ENCODE results near the gene STAU1. TPM values are rescaled to one million over a fixed set of nuclear protein-coding genes. Genes with fewer than 3 reads are reported as not detected.
"Not testable (repeated sequence)": the region's sequence is repeated elsewhere in the genome, so short reads cannot be mapped to it uniquely, and the experiment has no call there.

Gene STAU1
- total RNA-seq, 1 donor from 2014 or later: 71.1 TPM

DNA sequence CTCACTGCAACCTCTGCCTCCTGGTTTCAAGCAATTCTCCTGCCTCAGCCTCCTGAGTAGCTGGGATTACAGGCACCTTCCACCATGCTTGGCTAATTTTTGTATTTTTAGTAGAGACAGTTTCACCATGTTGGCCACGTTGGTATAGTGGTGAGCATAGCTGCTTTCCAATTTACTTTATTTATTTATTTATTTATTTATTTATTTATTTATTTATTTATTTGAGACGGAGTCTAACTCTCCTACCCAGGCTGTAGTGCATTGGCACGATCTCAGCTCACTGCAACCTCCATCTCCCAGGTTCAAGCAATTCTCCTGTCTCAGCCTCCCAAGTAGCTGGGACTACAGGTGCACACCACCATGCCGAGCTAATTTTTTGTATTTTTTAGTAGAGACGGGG lies 87.8 kb downstream of the STAU1 start:
- H3K4me3 Mint-ChIP-seq; H3K27me3 Mint-ChIP-seq (ENCODE audit: insufficient read depth); H3K9me3 Mint-ChIP-seq; DNase-seq (ENCODE audit: low spot score); intact Hi-C loops (cut with micrococcal nuclease); H3K27ac Mint-ChIP-seq: not testable (repeated sequence)
- Mint-ChIP-seq H3K4me1 (ENCODE audit: low read depth) (peaks cover 22% of the 10 kb centered on the region), H3K36me3 (ENCODE audit: low read depth) (peaks cover 54% of the 10 kb centered on the region)

- peaks cover 58% of the 10 kb centered on the region for H3K36me3 Mint-ChIP-seq (ENCODE audit: low read depth)
- H3K27ac Mint-ChIP-seq: no peak overlapping the region
- no peak for DNase-seq (ENCODE audit: low spot score)
- intact Hi-C loops (cut with micrococcal nuclease): no loop called here
- peaks cover 22% of the 10 kb centered on the region for H3K4me1 Mint-ChIP-seq (ENCODE audit: low read depth)
- H3K9me3 Mint-ChIP-seq: no peaks in the 10 kb centered on the region
- H3K27me3 Mint-ChIP-seq (ENCODE audit: insufficient read depth): no peaks in the 10 kb centered on the region
- no peak overlapping the region for H3K4me3 Mint-ChIP-seq
These were observed 89.1 kb downstream of the STAU1 start for GRCh38 chr20:49099011-49099410.

DNA sequence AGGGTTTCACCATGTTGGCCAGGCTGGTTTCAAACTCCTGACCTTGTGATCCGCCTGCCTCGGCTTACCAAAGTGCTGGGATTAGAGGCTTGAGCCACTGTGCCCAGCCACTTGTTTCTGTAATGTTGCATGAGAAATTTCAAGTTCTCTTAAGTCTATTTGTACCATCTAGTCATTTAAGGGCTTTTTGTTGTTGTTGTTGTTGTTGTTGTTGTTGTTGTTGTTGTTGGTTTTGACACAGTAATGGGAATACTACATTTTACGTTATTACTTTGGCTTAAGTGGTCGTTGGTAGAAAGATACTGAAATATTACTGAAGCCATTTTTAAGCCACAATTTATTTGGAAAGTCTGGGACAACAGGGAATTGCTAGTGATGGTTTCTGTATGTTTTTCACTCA lies 90.0 kb downstream of the STAU1 start:
- no peaks in the 10 kb centered on the region for H3K27me3 Mint-ChIP-seq (ENCODE audit: insufficient read depth)
- H3K4me3 Mint-ChIP-seq: no peak overlapping the region
- no peaks in the 10 kb centered on the region for H3K9me3 Mint-ChIP-seq
- DNase-seq (ENCODE audit: low spot score): no peak
- H3K27ac Mint-ChIP-seq: no peak overlapping the region
- intact Hi-C loops (cut with micrococcal nuclease): no loop called here
- peaks cover 52% of the 10 kb centered on the region for H3K36me3 Mint-ChIP-seq (ENCODE audit: low read depth)
- peaks cover 18% of the 10 kb centered on the region for H3K4me1 Mint-ChIP-seq (ENCODE audit: low read depth)

GRCh38 chr20:49097159-49097558 lies 91.0 kb downstream of the STAU1 start:
- DNase-seq (ENCODE audit: low spot score): no peak
- Mint-ChIP-seq H3K27me3 (ENCODE audit: insufficient read depth) (no peaks in the 10 kb centered on the region), H3K36me3 (ENCODE audit: low read depth) (peaks cover 50% of the 10 kb centered on the region), H3K4me3 (no peak overlapping the region), H3K27ac (no peak overlapping the region), H3K9me3 (no peaks in the 10 kb centered on the region), H3K4me1 (ENCODE audit: low read depth) (peaks cover 16% of the 10 kb centered on the region)
- intact Hi-C loops (cut with micrococcal nuclease): no loop called here

- H3K27ac Mint-ChIP-seq: no peak overlapping the region
- H3K36me3 Mint-ChIP-seq (ENCODE audit: low read depth): peaks cover 46% of the 10 kb centered on the region
- no peaks in the 10 kb centered on the region for H3K27me3 Mint-ChIP-seq (ENCODE audit: insufficient read depth)
- H3K9me3 Mint-ChIP-seq: no peaks in the 10 kb centered on the region
- H3K4me1 Mint-ChIP-seq (ENCODE audit: low read depth): peaks cover 13% of the 10 kb centered on the region
- intact Hi-C loops (cut with micrococcal nuclease): no loop called here
- DNase-seq (ENCODE audit: low spot score): no peak
- no peak overlapping the region for H3K4me3 Mint-ChIP-seq
These were observed 91.9 kb downstream of the STAU1 start for GRCh38 chr20:49096203-49096730.

DNA sequence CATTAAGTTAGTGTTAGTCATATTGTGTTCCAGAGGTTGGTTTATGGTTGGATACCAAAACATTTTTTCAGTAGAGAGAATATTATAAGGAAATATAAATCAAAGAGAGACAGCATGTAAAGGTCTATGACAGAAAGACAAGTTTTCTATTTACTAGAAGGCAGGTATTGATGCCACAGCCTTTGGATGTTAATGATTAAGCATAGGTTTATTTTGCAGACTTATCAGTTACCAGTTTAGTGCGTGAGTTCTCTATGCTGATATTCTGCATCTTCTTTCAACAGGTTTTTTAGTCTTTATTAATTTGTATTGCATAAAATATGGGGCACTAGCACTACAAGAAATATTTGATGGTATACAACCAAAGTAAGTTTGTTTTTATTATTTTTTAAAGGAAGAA lies 96.4 kb downstream of the STAU1 start:
- intact Hi-C loops (cut with micrococcal nuclease): no loop called here
- H3K27ac Mint-ChIP-seq: no peak overlapping the region
- no peak for DNase-seq (ENCODE audit: low spot score)
- H3K4me3 Mint-ChIP-seq: no peak overlapping the region
- H3K36me3 Mint-ChIP-seq (ENCODE audit: low read depth): peaks cover 53% of the 10 kb centered on the region
- H3K4me1 Mint-ChIP-seq (ENCODE audit: low read depth): no peaks in the 10 kb centered on the region
- no peaks in the 10 kb centered on the region for H3K9me3 Mint-ChIP-seq
- no peaks in the 10 kb centered on the region for H3K27me3 Mint-ChIP-seq (ENCODE audit: insufficient read depth)

GRCh38 chr20:49091104-49091503 lies 97.0 kb downstream of the STAU1 start:
- no peaks in the 10 kb centered on the region for H3K9me3 Mint-ChIP-seq
- H3K4me1 Mint-ChIP-seq (ENCODE audit: low read depth): no peaks in the 10 kb centered on the region
- H3K4me3 Mint-ChIP-seq: no peak overlapping the region
- intact Hi-C loops (cut with micrococcal nuclease): no loop called here
- H3K36me3 Mint-ChIP-seq (ENCODE audit: low read depth): peaks cover 51% of the 10 kb centered on the region
- H3K27ac Mint-ChIP-seq: no peak overlapping the region
- DNase-seq (ENCODE audit: low spot score): no peak
- no peaks in the 10 kb centered on the region for H3K27me3 Mint-ChIP-seq (ENCODE audit: insufficient read depth)

- H3K27me3 Mint-ChIP-seq (ENCODE audit: insufficient read depth); H3K4me3 Mint-ChIP-seq; DNase-seq (ENCODE audit: low spot score); H3K9me3 Mint-ChIP-seq; intact Hi-C loops (cut with micrococcal nuclease); H3K4me1 Mint-ChIP-seq (ENCODE audit: low read depth); H3K27ac Mint-ChIP-seq: not testable (repeated sequence)
- H3K36me3 Mint-ChIP-seq (ENCODE audit: low read depth): peaks cover 40% of the 10 kb centered on the region
These were observed 105.8 kb downstream of the STAU1 start for GRCh38 chr20:49082295-49082694.

DNA sequence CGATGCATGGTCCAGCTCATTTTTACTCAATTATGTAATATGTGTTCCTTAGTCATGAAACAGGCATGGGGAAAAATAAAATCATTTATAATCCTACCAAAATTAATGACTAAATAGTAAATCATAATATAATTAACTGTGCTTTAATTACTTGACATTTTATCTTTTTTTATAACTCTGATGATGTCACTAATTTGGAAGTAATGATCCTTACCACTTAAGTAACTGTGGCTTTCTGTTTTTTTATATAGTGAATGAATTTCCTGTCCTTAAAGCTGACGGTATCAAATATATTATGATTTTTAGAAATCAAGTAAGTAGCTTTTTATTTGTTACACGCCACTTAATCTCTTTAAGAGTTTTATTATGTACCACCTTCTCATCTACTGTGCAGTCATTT lies 109.8 kb downstream of the STAU1 start:
- DNase-seq (ENCODE audit: low spot score): no peak
- Mint-ChIP-seq H3K4me1 (ENCODE audit: low read depth) (peaks cover 6% of the 10 kb centered on the region), H3K4me3 (no peak overlapping the region), H3K36me3 (ENCODE audit: low read depth) (peaks cover 27% of the 10 kb centered on the region), H3K27me3 (ENCODE audit: insufficient read depth) (no peaks in the 10 kb centered on the region), H3K9me3 (no peaks in the 10 kb centered on the region), H3K27ac (no peak overlapping the region)
- intact Hi-C loops (cut with micrococcal nuclease): no loop called here

DNA sequence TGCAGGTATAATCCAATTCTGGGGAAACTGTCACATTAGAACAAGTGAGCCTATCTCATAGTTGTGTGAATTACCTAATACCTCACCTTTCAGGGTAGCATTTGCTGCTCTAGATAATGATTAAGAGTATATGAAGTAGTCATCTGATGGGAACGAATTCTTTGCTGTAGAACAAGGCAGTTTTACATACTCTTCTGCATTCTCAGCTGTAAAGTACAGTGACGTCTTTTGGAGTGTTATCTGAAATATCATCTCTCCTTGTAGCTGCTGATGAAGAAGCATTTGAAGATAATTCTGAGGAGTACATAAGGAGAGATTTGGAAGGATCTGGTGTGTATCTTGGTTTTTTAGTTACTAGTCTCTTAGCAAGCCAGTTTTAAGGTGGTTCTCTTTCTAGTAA lies 113.6 kb downstream of the STAU1 start:
- no peaks in the 10 kb centered on the region for H3K27me3 Mint-ChIP-seq (ENCODE audit: insufficient read depth)
- intact Hi-C loops (cut with micrococcal nuclease): no loop called here
- peak overlapping the region; percentile 3 for H3K27ac Mint-ChIP-seq
- H3K9me3 Mint-ChIP-seq: no peaks in the 10 kb centered on the region
- H3K36me3 Mint-ChIP-seq (ENCODE audit: low read depth): peaks cover 34% of the 10 kb centered on the region
- no peak overlapping the region for H3K4me3 Mint-ChIP-seq
- peaks cover 6% of the 10 kb centered on the region for H3K4me1 Mint-ChIP-seq (ENCODE audit: low read depth)
- DNase-seq (ENCODE audit: low spot score): no peak

Other genes with a start within 250 kb of the STAU1 start
- gene CSE1L, start 142.0 kb downstream of the STAU1 start, total RNA-seq: 112 and 119 TPM in 2 replicates
- 53.1 and 57.4 TPM in 2 replicates for gene DDX27, start 31.1 kb upstream of the STAU1 start, total RNA-seq
- gene ZNFX1, start 89.7 kb upstream of the STAU1 start, total RNA-seq: 68.9 and 70.4 TPM in 2 replicates